EH (cell line): ENCODE results near the gene FAM117B.
"Not testable (repeated sequence)": the region's sequence is repeated elsewhere in the genome, so short reads cannot be mapped to it uniquely, and the experiment has no call there.

Source experiments
- DNase-seq: peaks from one replicate; pipeline ENCODE4 v3.0.0-alpha.2; 2015; ENCODE audit warnings: low read depth

Gene FAM117B

DNA sequence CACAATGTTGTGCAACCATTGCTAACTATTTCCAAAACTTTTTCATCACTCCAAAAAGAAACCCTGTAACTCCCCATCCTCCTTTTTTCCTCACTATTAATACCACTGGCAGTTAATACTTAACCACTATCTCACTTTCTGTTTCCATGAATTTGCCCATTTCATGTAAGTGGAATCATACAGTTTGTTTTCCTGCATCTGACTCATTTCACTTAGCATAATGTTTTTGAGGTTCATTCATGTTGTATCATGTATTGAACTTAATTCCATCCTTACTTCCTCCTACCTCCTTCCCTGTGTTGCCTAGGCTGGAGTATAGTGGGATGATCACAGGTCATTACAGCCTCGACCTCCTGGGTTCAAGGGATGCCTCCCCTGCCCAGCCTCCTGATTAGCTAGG is 68.3 kb downstream of the FAM117B start:
- no peak for DNase-seq

DNA sequence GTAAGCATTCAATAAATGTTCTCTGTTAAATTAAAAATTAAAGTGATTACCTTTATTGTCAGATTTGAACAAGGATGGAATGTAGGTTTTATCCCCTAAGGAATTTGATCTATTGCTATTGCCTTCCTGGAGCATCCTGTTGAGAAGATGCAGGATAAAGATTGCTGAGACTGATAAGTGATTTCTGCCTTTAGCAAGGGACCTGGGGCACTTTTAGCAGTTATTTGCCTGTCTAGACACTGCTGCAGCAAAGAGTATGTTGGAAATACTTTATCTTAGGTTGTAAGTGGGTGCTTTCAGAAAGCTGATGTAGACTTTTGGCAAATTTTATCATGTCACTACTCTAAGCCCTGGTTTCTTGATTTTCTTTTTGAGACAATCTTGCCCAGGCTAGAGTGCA is 69.5 kb downstream of the FAM117B start:
- no peak for DNase-seq

DNA sequence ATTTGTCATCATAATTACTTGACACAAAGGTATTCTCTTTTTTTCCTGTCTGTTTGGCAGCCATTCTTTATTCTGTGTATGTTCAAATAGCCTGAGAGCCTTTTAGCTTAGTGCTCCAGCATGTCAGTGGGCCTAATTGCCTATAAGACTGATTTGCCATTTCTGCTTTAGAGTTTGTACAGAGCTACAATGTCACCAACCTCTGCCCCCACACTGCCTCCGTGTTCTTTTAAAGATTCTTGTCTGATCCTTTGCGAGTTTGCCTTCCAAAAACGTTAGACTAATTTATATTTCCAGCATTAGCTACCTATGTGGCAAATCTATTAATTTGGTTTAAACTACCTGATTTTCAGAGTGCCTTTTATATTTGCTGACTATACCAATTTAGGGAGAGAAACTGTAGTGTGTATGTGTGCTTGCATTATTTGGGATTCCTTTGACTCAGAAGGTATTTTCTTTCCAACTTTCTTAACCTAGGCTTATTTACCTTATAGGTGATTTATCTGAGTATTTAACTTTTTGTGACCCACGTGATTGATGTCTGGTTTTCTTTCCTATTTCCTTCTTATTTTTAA is 70.8 kb downstream of the FAM117B start:
- DNase-seq: no peak

DNA sequence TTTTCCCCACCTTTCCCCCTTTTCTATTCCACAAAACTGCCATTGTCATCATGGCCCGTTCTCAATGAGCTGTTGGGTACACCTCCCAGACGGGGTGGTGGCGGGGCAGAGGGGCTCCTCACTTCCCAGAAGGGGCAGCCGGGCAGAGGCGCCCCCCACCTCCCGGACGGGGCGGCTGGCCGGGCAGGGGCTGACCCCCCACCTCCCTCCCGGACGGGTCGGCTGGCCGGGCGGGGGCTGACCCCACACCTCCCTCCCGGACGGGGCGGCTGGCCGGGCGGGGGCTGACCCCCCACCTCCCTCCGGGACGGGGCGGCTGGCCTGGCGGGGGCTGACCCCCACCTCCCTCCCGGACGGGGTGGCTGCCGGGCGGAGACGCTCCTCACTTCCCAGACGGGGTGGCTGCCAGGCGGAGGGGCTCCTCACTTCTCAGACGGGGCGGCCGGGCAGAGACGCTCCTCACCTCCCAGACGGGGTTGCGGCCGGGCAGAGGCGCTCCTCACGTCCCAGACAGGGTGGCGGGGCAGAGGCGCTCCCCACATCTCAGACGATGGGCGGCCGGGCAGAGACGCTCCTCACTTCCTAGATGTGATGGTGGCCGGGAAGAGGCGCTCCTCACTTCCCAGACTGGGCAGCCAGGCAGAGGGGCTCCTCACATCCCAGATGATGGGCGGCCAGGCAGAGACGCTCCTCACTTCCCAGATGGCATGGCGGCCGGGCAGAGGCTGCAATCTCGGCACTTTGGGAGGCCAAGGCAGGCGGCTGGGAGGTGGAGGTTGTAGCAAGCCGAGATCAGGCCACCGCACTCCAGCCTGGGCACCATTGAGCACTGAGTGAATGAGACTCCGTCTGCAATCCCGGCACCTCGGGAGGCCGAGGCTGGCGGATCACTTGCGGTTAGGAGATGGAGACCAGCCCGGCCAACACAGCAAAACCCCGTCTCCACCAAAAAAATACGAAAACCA is 80.5 kb downstream of the FAM117B start:
- DNase-seq: not testable (repeated sequence)

DNA sequence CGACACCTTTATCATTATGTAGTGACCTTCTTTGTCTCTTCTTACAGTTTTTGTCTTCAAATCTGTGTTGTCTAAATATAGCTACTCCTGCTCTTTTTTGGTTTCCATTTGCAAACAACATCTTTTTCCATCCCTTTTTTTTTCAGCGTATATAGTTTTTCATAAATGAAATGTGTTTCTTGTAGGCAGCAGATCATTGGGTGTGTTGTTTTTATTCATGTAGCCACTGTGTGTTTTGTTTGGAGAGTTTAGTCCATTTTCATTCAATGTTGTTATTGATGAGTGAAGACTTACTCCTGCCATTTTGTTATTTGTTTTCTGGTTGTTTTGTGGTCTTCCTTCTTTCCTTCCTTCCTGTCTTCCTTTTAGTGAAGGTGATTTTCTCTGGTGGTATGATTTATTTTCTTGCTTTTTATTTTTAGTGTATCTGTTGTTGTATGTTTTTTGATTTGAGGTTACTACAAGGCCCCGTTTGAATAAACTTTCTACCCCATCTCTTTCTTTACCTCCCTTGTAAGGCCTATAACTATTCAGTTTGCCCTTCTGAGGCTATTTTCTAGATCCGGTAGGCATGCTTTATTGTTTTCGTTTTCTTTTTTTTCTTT is 81.4 kb downstream of the FAM117B start:
- no peak for DNase-seq

DNA sequence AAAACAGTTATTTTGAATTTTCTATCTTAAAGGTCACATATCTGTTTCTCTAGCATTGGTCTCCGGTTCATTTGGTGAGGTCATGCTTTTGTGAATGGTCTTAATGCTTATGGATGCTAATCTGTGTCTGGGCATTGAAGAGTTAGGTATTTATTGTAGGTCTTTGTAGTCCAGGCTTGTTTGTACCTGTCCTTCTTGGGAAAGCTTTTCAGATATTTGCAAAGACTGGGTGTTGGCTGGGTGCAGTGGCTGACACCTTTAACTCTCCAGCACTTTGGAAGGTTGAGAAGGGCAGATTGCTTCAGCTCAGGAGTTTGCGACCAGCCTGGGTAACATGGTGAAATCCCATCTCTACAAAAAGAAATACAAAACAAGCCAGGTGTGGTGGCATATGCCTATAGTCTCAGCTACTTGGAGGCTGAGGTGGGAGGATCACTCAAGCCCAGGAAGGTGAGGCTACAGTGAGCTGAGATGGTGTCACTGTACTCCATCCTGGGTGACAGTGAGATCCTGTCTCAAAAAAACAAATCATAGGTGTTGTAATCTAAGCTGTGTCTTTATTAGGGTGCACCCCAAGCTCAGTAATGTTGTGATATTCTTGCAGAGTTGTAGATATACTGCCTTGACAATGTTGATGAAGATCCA is 82.3 kb downstream of the FAM117B start:
- no peak for DNase-seq

DNA sequence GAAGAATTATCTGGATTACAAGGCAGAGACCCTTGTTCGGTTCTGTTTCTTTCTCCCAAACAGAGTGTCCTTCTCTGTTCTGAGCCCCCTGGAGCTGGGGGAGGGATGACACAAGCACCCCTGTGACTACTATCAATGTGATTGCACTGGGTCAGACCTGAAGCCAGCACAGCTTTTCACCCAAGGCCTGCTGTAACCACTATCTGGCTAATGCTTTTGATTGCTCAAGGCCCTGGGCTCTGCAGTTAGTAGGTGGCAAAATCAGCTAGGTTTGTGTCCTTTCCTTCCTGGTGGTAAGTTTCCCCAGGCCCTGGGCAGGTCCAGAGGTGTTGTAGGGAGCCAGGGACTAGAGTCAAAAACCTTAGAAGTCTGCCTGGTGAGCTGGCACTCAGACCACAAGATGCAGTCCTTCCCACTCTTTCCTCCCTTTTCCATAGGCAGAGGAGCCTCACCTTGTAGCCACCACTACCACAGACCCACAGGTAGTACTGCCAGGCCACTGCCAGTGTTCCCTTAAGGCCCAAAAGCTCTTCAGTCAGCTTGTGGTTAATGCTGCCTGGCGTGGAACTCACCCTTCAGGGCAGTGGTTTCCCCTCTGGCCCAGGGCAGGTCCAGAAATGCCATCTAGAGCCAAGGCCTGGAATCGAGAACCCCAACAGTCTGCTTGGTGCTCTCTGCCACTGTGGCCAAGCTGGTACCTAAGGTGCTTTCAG is 83.0 kb downstream of the FAM117B start:
- no peak for DNase-seq

DNA sequence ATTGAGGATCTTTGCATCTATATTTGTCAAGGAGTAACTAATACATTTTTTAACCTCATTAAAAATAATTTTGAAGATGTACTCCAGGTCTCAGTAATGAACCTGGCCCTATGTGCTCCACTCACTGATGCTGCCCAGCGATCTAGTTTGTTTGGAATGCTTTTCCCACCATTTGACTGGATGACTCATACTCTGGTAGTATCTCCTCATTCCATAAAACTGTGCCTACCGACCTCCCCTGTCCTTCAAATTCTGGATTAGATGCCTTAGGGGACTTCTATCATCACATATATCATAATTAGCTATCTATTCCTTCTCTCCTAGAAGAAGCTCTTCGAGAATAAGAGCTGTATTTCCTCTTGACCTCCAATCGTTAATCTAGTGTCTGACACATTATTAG is 83.8 kb downstream of the FAM117B start:
- DNase-seq: peak; percentile 76

DNA sequence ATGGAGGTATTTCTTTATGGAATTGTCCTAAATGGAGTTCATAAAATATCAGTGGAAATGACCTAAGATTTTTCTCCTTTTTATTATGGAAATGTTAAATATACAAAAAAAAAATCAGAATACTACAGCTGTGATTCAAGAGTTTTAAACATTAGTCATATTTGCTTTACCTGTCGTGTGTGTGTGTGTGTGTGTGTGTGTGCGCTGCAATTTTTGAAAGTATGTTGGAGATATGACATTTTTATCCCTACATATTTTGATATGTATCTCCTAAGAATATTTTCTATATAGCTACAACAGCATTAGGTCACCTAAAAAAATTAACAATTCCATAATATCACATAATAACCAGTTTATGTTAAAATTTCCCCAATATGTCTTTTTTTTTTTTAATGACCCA is 85.5 kb downstream of the FAM117B start:
- no peak for DNase-seq

DNA sequence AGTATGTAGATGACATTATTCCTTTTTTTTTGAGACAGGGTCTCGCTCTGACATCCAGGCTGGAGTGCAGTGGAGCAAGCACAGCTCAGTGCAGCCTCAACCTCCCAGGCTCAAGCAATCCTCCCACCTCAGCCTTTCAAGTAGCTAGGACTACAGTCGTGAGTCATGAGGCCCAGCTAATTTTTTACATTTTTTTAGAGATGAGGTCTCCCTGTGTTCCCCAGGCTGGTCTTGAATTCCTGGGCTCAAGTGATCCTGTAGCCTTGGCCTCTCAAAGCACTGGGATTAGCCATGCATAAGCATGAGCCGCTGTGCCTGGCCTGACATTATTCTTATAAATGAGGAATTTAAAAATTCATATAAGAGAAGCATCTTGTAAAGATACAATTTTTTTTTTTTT is 86.9 kb downstream of the FAM117B start:
- DNase-seq: peak; percentile 69

DNA sequence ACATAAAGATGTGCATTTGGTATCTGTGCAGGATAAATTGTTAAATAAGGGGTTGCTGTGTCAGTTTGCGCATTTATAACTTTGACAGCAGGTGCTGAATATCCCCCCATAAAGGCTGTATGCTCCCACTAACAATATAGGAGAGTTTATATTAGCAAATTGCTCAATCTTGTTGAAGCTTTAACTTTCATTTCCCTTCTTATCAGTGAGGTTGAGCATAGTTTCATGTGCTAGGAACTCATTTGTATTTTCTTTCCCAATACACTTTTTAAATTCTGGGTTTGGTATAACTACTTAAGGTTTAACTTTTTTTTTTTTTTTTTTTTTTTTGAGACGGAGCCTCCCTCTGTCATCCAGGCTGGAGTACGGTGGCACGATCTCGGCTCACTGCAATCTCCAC is 89.0 kb downstream of the FAM117B start:
- DNase-seq: no peak

DNA sequence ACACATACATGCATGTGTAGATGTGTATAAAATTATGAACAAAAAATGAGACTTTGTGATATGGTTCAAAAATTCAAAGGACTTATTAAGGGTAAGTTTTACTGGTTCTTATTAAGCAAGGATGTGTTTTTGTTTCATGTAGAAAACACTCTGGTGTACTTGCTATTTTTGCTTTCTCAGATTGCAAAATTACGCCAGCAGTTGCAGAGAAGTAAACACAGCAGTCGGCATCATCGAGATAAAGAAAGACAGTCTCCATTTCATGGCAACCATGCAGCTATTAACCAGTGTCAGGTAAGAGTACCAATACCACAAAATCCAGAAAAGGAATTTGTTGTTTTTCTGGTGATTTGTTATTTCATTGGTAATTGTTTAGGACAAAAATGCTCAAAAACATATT is 91.3 kb downstream of the FAM117B start:
- DNase-seq: no peak

DNA sequence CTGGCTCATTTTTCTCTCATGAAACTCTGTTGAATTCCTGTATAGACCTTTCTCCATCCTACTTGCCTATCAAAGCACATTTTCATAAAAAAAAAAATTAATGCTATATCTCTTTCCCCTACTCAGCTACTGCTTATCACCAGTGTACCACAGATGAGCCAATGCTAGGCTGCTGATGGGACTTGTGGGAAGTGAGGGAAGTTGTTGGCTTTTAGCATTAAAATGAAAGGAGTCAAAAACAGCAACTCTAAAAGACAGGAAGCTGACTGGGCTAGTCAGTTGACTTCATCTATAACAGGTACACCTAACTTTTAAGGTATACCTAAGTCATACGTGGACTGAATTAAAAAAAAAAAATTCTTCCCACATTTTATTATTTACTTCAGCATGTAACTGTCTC is 102.1 kb downstream of the FAM117B start:
- DNase-seq: no peak

DNA sequence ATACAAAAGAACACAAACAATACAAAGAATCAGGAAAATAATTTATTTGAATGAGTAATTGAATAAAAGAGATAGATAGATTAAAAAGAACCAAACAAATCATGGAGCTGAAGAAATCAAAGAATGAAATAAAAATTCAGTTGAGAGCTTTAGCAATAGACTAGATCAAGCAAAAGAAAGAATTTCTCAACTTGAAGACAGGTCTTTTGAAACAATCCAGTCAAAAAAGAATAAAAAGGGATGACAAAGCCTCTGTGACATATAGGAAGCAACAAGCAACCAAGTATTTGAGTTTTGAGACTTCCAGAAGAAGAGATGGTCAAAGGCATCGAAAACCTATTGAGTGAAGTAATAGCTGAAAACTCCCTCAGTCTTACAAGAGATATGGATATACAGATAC is 108.8 kb downstream of the FAM117B start:
- no peak for DNase-seq

DNA sequence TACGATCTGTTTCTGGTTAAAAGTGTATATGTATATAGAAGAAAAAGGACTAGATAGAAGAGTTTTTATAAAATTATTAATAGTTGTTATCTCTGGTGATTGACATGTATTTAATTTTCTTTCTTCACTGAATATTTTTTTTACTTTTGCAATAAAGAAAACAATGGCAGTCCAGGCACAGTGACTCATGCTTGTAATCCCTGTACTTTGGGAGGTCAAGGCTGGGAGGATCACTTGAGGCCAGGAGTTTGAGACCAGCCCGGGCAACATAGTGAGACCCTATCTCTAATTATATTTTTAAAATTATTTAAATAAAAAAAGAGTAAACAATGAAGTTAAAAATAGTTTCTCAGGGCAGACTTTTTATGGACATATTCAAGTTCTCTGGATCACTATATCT is 114.7 kb downstream of the FAM117B start:
- DNase-seq: no peak

DNA sequence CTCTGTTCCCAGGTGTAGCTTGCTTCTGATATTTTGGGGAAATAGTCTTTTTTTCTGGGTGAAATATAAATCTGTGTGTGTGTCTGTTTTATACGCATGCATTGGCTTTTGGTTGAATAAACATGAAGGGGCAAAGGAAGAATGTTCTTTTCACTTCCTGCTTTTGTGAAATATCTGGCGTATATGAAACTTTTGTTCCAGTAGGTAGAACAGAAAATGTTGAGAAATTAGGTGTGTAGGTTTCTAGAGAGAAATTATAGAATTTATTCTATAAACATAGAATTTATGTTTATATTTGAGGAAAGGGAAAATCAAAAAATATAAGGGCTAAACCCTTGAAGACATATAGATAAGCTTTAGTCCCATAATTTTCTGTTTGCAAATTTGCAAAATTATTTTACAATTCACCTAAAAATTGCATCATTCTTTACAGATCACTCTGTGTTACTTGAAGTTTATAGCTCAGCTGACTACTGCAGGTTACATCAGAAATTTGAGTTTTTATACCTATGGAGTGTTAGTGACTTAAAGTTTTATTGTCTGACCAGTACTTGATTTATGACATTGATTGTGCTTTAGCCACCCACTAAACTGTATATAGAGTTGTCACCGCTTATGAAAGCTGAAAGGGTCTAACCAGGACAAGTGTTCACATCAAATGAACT is 116.1 kb downstream of the FAM117B start:
- DNase-seq: no peak

DNA sequence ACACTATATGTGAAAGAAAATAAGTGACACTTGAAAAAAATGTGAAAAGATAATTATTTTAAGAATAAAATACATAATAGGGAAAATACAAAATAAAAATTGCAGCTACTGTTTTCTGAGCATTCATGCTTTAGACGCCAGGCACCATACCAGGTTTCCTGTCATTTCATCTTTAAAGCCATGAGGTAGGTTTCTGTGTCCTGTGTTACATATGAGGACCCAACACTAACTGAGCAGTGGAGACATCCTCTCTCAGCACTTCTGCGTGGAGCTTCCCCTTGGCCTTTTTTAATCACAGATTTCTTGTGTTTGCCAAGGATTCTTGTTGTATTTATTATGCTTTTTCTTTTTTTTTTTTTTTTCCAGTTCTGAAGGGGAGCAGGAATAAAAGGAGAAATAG is 117.3 kb downstream of the FAM117B start:
- no peak for DNase-seq

DNA sequence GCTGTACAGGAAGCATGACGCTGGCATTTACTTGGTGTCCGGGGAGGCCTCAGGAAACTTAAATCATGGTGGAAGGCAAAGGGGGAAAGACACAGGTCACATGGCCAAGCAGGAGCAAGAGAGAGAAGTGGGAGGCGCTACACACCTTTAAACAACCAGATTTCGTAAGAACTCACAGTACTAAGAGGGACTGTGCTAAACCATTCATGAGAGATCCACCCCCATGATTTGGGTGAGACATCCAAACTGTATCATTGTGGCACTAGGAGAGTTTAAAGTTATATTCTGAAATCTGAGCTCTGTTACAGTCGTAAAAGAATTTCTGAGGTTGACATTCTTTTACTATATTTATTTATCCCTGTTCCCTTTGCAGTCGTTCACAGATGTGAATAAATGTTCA is 120.2 kb downstream of the FAM117B start:
- peak; percentile 3 for DNase-seq

DNA sequence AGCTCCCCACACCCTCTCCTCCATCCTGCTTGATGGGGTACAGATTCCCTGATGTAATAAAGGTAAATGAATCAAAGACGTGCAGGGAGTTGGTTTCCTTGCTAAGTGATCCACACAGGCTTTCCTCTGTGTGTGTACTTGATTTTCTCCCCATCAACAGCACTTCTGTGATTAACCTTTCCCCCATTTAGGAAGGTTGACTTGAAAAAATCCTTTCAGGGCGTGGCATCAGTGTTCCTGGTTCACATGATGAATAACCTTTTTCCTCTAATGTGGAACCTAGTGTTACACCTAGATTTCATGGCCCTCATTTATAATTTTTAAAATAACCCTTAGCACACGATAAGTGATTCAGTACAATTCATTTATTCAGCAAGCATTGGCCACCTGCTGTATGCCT is 121.8 kb downstream of the FAM117B start:
- no peak for DNase-seq

DNA sequence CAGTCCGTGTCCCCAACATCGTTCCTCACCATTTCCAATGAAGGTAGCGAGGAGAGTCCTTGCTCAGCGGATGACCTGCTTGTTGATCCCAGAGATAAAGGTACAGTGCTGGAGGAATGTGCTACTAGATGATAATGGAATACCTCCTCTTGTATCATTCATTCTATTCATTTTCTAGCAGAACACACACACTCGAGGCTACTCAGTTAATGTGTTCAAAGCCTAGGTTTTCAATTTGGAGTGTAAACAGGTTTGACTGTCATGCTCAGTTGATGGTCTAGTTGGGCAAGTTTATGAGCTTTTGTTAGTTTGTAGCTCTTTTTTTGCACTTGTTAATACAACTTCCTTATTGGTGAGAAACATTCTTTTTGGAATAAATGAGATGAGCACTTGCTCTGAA is 122.6 kb downstream of the FAM117B start:
- no peak for DNase-seq

DNA sequence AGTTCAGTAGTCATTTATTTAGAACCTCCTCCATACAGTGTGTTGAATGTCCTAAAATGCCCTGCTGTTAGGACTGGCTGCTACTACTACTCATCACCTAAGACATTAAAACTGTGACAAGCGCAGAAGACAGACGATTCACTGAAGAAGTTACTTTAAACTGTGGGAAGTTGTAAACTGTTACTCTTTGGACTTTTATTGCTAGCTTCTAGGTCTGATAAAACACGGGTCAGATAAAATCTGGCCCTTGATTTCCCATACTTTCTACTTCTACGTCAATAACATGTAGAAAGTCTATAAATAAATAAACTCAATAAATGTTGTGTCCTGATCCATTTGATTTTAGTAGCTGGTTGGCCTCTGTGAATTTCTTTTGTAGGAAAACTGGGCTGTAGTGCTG is 123.4 kb downstream of the FAM117B start:
- DNase-seq: no peak

DNA sequence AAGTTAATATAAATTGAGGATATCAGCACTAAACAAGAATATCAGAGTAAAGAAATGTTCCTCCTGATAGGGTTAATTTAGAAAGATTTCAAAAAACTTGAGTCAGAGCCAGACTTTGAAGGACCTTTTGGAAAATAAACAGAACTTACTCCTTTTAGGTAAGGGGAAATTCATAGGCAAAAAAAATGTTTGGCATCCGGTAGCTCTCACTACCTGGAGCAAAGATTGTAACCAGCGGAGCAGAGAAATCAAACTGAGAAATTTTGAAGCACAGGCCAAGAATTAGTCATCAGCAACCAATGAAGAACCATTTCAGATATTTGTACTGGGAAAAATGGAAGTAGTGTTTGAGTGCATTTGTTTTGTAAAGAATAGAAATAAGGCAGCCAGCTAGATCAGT is 123.8 kb downstream of the FAM117B start:
- DNase-seq: no peak
